ENCODE data around the gene OR52H1.

Gene OR52H1

DNA sequence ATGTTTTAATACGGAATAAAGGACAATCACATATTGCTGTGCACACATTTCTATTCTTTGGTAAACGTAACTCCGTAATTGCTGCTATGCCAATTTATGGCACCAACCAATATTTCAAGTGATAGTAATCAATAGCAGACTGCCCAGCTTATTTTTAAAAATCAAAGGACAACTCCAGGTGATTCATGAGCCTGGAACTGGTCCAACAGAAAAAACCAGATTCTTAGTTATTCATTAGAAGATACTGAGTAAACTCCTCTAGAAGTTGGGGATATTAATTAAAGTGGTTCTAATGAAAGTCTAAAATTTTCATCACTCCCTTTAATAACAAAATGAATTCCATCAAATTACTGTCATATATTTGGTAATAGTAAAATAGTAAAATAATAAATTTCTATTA, 9.4 kb upstream of the OR52H1 start:
- Histone ChIP-seq H3K27ac (ENCODE audit: low read depth, low read length, poor library complexity, severe bottlenecking) (no peak overlapping the region), H2AFZ (ENCODE audit: low read length) (no peak overlapping the region), H3K4me3 (ENCODE audit: low read depth, low read length, poor library complexity, severe bottlenecking) (no peak overlapping the region), H3K9me2 (ENCODE audit: low read depth, low read length) (no peaks in the 10 kb centered on the region), H3K4me1 (ENCODE audit: insufficient read depth, low read length, severe bottlenecking) (no peaks in the 10 kb centered on the region), H3K9me3 (ENCODE audit: low read length) (no peaks in the 10 kb centered on the region), H3K27me3 (ENCODE audit: insufficient read depth, low read length) (no peaks in the 10 kb centered on the region), H3F3A (ENCODE audit: insufficient read depth, low read length) (no peaks in the 10 kb centered on the region), H3K9ac (ENCODE audit: low read length) (no peak overlapping the region), H3K36me3 (ENCODE audit: insufficient read depth, low read length) (no peaks in the 10 kb centered on the region), H3K79me2 (ENCODE audit: insufficient read depth, low read length) (no peaks in the 10 kb centered on the region), H3K4me2 (ENCODE audit: low read length) (no peak overlapping the region), H4K20me1 (ENCODE audit: insufficient read depth, low read length) (no peaks in the 10 kb centered on the region)
- TF ChIP-seq, protein P1, sequence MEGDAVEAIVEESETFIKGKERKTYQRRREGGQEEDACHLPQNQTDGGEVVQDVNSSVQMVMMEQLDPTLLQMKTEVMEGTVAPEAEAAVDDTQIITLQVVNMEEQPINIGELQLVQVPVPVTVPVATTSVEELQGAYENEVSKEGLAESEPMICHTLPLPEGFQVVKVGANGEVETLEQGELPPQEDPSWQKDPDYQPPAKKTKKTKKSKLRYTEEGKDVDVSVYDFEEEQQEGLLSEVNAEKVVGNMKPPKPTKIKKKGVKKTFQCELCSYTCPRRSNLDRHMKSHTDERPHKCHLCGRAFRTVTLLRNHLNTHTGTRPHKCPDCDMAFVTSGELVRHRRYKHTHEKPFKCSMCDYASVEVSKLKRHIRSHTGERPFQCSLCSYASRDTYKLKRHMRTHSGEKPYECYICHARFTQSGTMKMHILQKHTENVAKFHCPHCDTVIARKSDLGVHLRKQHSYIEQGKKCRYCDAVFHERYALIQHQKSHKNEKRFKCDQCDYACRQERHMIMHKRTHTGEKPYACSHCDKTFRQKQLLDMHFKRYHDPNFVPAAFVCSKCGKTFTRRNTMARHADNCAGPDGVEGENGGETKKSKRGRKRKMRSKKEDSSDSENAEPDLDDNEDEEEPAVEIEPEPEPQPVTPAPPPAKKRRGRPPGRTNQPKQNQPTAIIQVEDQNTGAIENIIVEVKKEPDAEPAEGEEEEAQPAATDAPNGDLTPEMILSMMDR (IDR thresholded peaks at IDR 0.05; ENCODE audit: low read length) = no peak
- TF ChIP-seq EZH2 (IDR thresholded peaks at IDR 0.05; ENCODE audit: borderline replicate concordance, low read length) = no peak

GRCh38 chr11:5556596-5557188, 8.4 kb upstream of the OR52H1 start:
- H4K20me1 ChIP-seq (ENCODE audit: insufficient read depth, low read length) = no peaks in the 10 kb centered on the region
- H3K36me3 ChIP-seq (ENCODE audit: insufficient read depth, low read length) = no peaks in the 10 kb centered on the region
- H3K9ac ChIP-seq (ENCODE audit: low read length) = no peak overlapping the region
- no peak overlapping the region for H3K4me2 ChIP-seq (ENCODE audit: low read length)
- H3K79me2 ChIP-seq (ENCODE audit: insufficient read depth, low read length) = no peaks in the 10 kb centered on the region
- no peaks in the 10 kb centered on the region for H3K9me3 ChIP-seq (ENCODE audit: low read length)
- H3K4me3 ChIP-seq (ENCODE audit: low read depth, low read length, poor library complexity, severe bottlenecking) = no peak overlapping the region
- no peak overlapping the region for H3K27ac ChIP-seq (ENCODE audit: low read depth, low read length, poor library complexity, severe bottlenecking)
- H3K4me1 ChIP-seq (ENCODE audit: insufficient read depth, low read length, severe bottlenecking) = no peaks in the 10 kb centered on the region
- no peak overlapping the region for H2AFZ ChIP-seq (ENCODE audit: low read length)
- H3K27me3 ChIP-seq (ENCODE audit: insufficient read depth, low read length) = no peaks in the 10 kb centered on the region
- no peaks in the 10 kb centered on the region for H3K9me2 ChIP-seq (ENCODE audit: low read depth, low read length)
- H3F3A ChIP-seq (ENCODE audit: insufficient read depth, low read length) = no peaks in the 10 kb centered on the region
- no peak for TF ChIP-seq EZH2 (IDR thresholded peaks at IDR 0.05; ENCODE audit: borderline replicate concordance, low read length)
- TF ChIP-seq, protein P1 (IDR thresholded peaks at IDR 0.05; ENCODE audit: low read length) = no peak

DNA sequence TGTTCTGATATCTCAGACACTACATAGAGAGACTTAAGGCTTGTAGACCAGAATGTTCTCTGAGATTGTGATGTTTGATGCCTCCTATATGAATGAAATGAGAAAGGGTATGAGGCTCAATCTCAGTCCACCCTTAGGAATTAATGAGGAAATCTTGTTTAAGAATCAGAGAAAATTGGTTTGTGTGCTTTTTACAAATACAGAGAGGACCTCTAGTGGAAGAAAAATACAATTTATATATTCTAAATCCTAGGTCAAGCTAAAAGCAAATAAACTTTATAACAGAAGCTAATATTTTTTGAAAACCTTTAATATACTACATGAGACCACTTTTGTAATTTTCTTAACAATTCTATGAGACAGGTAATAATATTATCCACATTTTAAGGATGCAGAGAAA, 5.0 kb upstream of the OR52H1 start:
- no peaks in the 10 kb centered on the region for H3K79me2 ChIP-seq (ENCODE audit: insufficient read depth, low read length)
- H3K36me3 ChIP-seq (ENCODE audit: insufficient read depth, low read length) = no peaks in the 10 kb centered on the region
- no peaks in the 10 kb centered on the region for H3K27me3 ChIP-seq (ENCODE audit: insufficient read depth, low read length)
- no peaks in the 10 kb centered on the region for H3K4me1 ChIP-seq (ENCODE audit: insufficient read depth, low read length, severe bottlenecking)
- no peaks in the 10 kb centered on the region for H3F3A ChIP-seq (ENCODE audit: insufficient read depth, low read length)
- H3K9me2 ChIP-seq (ENCODE audit: low read depth, low read length) = no peaks in the 10 kb centered on the region
- no peak overlapping the region for H3K4me3 ChIP-seq (ENCODE audit: low read depth, low read length, poor library complexity, severe bottlenecking)
- H3K4me2 ChIP-seq (ENCODE audit: low read length) = no peak overlapping the region
- no peaks in the 10 kb centered on the region for H3K9me3 ChIP-seq (ENCODE audit: low read length)
- H3K27ac ChIP-seq (ENCODE audit: low read depth, low read length, poor library complexity, severe bottlenecking) = no peak overlapping the region
- no peak overlapping the region for H3K9ac ChIP-seq (ENCODE audit: low read length)
- no peak for TF ChIP-seq EZH2 (IDR thresholded peaks at IDR 0.05; ENCODE audit: borderline replicate concordance, low read length)
- TF ChIP-seq, protein P1 (IDR thresholded peaks at IDR 0.05; ENCODE audit: low read length) = no peak
- H4K20me1 ChIP-seq (ENCODE audit: insufficient read depth, low read length) = no peaks in the 10 kb centered on the region
- H2AFZ ChIP-seq (ENCODE audit: low read length) = no peak overlapping the region
